ENCODE data around the gene CLDN18. TPM values are rescaled to one million over a fixed set of nuclear protein-coding genes. Genes with fewer than 3 reads are reported as not detected.

Gene CLDN18
- total and polyA plus RNA-seq, 10 of the 15 experiments (the other 5 are each of a cell fraction or from before 2014, with no cell fraction given), result 0.05 to 0.28 (median 0.18) TPM; not detected in 1

GRCh38 chr3:138031536-138031935 is 21.6 kb downstream of the CLDN18 start:
- H3K9me3 ChIP-seq (replicated peaks; ENCODE audit: control insufficient read depth, insufficient read depth, low read length), result no peaks in the 10 kb centered on the region; the same call in 2 of the 3 replicates
- no TSS peak for BruUV-seq (replicated peaks)
- no peaks in the 10 kb centered on the region for H4K20me1 ChIP-seq (ENCODE audit: control insufficient read depth, insufficient read depth)
- SMC1A ChIA-PET (ENCODE audit: uncharacterized antibody, unreplicated experiment), result interaction anchor here (0.6 to 9.4 kb wide), 8 partner anchors 9 to 325 kb away, joined by 3 to 114 read pairs (median 8); no protein-coding TSS in a partner anchor
- CTCF ChIA-PET, result interaction anchor here (0.8 to 2.9 kb wide), 5 partner anchors 11 to 43 kb away, joined by 3 to 12 read pairs (median 3); no protein-coding TSS in a partner anchor
- peak; percentile 84 for FAIRE-seq
- no peak overlapping the region for H3K9ac ChIP-seq (ENCODE audit: control insufficient read depth, insufficient read depth, low read length)
- no peak overlapping the region for H3K4me3 ChIP-seq
- peak overlapping the region; percentile 15; the same call in 1 of the 2 replicates for H2AFZ ChIP-seq (ENCODE audit: control insufficient read depth, low read depth, low read length)
- H3K27me3 ChIP-seq (replicated peaks in 1 of 2; ENCODE audit: control insufficient read depth in 2 of 2, insufficient read depth in 2 of 2, low read length in 1 of 2), result no peaks in the 10 kb centered on the region
- H3K4me1 ChIP-seq (ENCODE audit: control insufficient read depth, insufficient read depth, low read length), result peaks cover 37% of the 10 kb centered on the region
- no peaks in the 10 kb centered on the region for H3K36me3 ChIP-seq (ENCODE audit: control insufficient read depth in 2 of 2, insufficient read depth in 2 of 2, low read length in 1 of 2)
- H3K79me2 ChIP-seq (ENCODE audit: control insufficient read depth, insufficient read depth, low read length), result no peaks in the 10 kb centered on the region
- RAD21 ChIA-PET (ENCODE audit: unreplicated experiment), result interaction anchor here (1.6 to 14.8 kb wide), 4 partner anchors 16 to 43 kb away, joined by 5 to 171 read pairs (median 38); no protein-coding TSS in a partner anchor
- in situ Hi-C loops (cut with MboI) (no loop called here), intact Hi-C loops (cut with micrococcal nuclease; ENCODE audit: unreplicated experiment) (loop anchor here (10.0 kb wide), 1 partner anchor 707 kb away; no protein-coding TSS in a partner anchor)
- peak overlapping the region; percentile 54 for H3K4me2 ChIP-seq (ENCODE audit: control insufficient read depth, insufficient read depth)
- POLR2A ChIA-PET, result interaction anchor here (1.1 to 3.4 kb wide), 5 partner anchors 9 to 43 kb away, joined by 3 to 21 read pairs (median 6); no protein-coding TSS in a partner anchor
- WGBS (ENCODE audit: insufficient coverage, insufficient replicate concordance, low lambda C conversion rate, missing lambda C conversion rate), result 1% methylated on average over 3 of the region's 3 CpGs
- peak; percentile 57 for ATAC-seq
- peak; percentile 45 for DNase-seq (ENCODE audit: low read depth, low spot score)
- H3K27ac ChIP-seq (ENCODE audit: control insufficient read depth, insufficient read depth), result peak overlapping the region; percentile 49; the same call in 1 of the 2 replicates
- no peak for TF ChIP-seq E4F1 (IDR thresholded peaks at IDR 0.05; ENCODE audit: borderline replicate concordance, partially characterized antibody)
- peak; percentile 43; the same call in 1 of the 2 replicates for TF ChIP-seq ZNF687 (IDR thresholded peaks at IDR 0.05)
- TF ChIP-seq BCL11A (IDR thresholded peaks at IDR 0.05; ENCODE audit: low read depth, low read length), result no peak
- no peak for TF ChIP-seq NR2C2 (IDR thresholded peaks at IDR 0.05; ENCODE audit: borderline replicate concordance, control insufficient read depth, insufficient read length, low read depth)
- TF ChIP-seq ATF2 (IDR thresholded peaks at IDR 0.05; ENCODE audit: low read length), result peak; percentile 41; the same call in 1 of the 2 replicates
- 0 out of 2 replicates have a peak, but pooled peaks have one; percentile 23 for TF ChIP-seq ATF7 (IDR thresholded peaks at IDR 0.05; ENCODE audit: low read depth)
- TF ChIP-seq MTA2 (IDR thresholded peaks at IDR 0.05; ENCODE audit: low read depth), result no peak
- TF ChIP-seq IRF5 (IDR thresholded peaks at IDR 0.05; ENCODE audit: borderline replicate concordance), result no peak
- peak; percentile 61; the same call in 1 of the 2 replicates for TF ChIP-seq NFIC (IDR thresholded peaks at IDR 0.05; ENCODE audit: low read depth, low read length)
- no peak for TF ChIP-seq ZZZ3 (IDR thresholded peaks at IDR 0.05; ENCODE audit: control insufficient read depth, insufficient read length, low read depth)

Measured in GM12878 (cell line).